Measurements from ENCODE around the gene CABP7. TPM values are rescaled to one million over a fixed set of nuclear protein-coding genes. Genes with fewer than 3 reads are reported as not detected.

The CABP7 gene
- total and polyA plus RNA-seq, 2 experiments from 2014 or later: 0.06 to 0.24 TPM

DNA sequence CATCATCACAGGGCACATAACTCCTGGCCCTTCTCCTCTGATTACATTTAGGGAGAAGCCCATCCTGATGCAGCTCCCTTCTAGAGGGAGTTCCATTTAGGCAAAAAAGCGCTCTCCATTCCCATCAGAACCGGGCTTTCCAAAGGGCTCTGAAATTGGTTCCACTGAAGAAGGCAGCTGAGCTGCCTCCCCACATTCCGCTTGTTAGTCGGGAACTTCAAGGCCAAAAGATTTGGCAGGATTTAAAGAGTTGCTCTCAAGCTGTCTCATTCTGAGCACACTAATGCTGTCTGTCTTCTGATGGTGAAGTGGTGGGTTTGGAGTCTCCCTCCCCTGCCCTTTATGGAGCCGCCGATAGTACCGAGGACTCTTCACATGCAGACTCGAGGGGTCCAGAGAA, 26.6 kb upstream of the CABP7 start:
- Mint-ChIP-seq H3K27ac (no peak overlapping the region), H3K4me3 (no peak overlapping the region; the same call in 2 of the 3 replicates), H3K36me3 (ENCODE audit: low read depth) (peaks cover 2% of the 10 kb centered on the region; the same call in 2 of the 3 replicates), H3K4me1 (peaks cover 46% of the 10 kb centered on the region), H3K9me3 (no peaks in the 10 kb centered on the region), H3K27me3 (ENCODE audit: insufficient read depth, low read depth, poor library complexity) (peaks cover 13% of the 10 kb centered on the region)
- H3K9me2 ChIP-seq (ENCODE audit: insufficient read depth): no peaks in the 10 kb centered on the region
- H3K4me3 ChIP-seq: no peak overlapping the region
- H3K36me3 ChIP-seq (ENCODE audit: insufficient read depth): no peaks in the 10 kb centered on the region
- peaks cover 4% of the 10 kb centered on the region for H4K20me1 ChIP-seq (replicated peaks; ENCODE audit: insufficient read depth)
- H3K4me2 ChIP-seq: no peak overlapping the region
- TF ChIP-seq, protein P1, sequence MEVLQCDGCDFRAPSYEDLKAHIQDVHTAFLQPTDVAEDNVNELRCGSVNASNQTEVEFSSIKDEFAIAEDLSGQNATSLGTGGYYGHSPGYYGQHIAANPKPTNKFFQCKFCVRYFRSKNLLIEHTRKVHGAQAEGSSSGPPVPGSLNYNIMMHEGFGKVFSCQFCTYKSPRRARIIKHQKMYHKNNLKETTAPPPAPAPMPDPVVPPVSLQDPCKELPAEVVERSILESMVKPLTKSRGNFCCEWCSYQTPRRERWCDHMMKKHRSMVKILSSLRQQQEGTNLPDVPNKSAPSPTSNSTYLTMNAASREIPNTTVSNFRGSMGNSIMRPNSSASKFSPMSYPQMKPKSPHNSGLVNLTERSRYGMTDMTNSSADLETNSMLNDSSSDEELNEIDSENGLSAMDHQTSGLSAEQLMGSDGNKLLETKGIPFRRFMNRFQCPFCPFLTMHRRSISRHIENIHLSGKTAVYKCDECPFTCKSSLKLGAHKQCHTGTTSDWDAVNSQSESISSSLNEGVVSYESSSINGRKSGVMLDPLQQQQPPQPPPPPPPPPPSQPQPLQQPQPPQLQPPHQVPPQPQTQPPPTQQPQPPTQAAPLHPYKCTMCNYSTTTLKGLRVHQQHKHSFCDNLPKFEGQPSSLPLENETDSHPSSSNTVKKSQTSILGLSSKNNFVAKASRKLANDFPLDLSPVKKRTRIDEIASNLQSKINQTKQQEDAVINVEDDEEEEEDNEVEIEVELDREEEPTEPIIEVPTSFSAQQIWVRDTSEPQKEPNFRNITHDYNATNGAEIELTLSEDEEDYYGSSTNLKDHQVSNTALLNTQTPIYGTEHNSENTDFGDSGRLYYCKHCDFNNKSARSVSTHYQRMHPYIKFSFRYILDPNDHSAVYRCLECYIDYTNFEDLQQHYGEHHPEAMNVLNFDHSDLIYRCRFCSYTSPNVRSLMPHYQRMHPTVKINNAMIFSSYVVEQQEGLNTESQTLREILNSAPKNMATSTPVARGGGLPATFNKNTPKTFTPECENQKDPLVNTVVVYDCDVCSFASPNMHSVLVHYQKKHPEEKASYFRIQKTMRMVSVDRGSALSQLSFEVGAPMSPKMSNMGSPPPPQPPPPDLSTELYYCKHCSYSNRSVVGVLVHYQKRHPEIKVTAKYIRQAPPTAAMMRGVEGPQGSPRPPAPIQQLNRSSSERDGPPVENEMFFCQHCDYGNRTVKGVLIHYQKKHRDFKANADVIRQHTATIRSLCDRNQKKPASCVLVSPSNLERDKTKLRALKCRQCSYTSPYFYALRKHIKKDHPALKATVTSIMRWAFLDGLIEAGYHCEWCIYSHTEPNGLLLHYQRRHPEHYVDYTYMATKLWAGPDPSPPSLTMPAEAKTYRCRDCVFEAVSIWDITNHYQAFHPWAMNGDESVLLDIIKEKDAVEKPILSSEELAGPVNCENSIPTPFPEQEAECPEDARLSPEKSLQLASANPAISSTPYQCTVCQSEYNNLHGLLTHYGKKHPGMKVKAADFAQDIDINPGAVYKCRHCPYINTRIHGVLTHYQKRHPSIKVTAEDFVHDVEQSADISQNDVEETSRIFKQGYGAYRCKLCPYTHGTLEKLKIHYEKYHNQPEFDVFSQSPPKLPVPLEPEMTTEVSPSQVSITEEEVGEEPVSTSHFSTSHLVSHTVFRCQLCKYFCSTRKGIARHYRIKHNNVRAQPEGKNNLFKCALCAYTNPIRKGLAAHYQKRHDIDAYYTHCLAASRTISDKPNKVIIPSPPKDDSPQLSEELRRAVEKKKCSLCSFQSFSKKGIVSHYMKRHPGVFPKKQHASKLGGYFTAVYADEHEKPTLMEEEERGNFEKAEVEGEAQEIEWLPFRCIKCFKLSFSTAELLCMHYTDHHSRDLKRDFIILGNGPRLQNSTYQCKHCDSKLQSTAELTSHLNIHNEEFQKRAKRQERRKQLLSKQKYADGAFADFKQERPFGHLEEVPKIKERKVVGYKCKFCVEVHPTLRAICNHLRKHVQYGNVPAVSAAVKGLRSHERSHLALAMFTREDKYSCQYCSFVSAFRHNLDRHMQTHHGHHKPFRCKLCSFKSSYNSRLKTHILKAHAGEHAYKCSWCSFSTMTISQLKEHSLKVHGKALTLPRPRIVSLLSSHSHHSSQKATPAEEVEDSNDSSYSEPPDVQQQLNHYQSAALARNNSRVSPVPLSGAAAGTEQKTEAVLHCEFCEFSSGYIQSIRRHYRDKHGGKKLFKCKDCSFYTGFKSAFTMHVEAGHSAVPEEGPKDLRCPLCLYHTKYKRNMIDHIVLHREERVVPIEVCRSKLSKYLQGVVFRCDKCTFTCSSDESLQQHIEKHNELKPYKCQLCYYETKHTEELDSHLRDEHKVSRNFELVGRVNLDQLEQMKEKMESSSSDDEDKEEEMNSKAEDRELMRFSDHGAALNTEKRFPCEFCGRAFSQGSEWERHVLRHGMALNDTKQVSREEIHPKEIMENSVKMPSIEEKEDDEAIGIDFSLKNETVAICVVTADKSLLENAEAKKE (CRISPR knock-in tag; IDR thresholded peaks at IDR 0.05): no peak
- no peak for TF ChIP-seq CREB1 (CRISPR knock-in tag; IDR thresholded peaks at IDR 0.05; ENCODE audit: low read depth)
- TF ChIP-seq, protein P2, sequence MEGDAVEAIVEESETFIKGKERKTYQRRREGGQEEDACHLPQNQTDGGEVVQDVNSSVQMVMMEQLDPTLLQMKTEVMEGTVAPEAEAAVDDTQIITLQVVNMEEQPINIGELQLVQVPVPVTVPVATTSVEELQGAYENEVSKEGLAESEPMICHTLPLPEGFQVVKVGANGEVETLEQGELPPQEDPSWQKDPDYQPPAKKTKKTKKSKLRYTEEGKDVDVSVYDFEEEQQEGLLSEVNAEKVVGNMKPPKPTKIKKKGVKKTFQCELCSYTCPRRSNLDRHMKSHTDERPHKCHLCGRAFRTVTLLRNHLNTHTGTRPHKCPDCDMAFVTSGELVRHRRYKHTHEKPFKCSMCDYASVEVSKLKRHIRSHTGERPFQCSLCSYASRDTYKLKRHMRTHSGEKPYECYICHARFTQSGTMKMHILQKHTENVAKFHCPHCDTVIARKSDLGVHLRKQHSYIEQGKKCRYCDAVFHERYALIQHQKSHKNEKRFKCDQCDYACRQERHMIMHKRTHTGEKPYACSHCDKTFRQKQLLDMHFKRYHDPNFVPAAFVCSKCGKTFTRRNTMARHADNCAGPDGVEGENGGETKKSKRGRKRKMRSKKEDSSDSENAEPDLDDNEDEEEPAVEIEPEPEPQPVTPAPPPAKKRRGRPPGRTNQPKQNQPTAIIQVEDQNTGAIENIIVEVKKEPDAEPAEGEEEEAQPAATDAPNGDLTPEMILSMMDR (conservative IDR thresholded peaks at IDR 0.05; ENCODE audit: low read depth in 2 of 2): no peak
- no peak for TF ChIP-seq POLR2AphosphoS5 (IDR thresholded peaks at IDR 0.05; ENCODE audit: low read depth)
- no peak for TF ChIP-seq EZH2phosphoT487 (IDR thresholded peaks at IDR 0.05; ENCODE audit: unreplicated experiment)
- no peak for TF ChIP-seq JUNB (IDR thresholded peaks at IDR 0.05; ENCODE audit: unreplicated experiment)
- TF ChIP-seq, protein P3, sequence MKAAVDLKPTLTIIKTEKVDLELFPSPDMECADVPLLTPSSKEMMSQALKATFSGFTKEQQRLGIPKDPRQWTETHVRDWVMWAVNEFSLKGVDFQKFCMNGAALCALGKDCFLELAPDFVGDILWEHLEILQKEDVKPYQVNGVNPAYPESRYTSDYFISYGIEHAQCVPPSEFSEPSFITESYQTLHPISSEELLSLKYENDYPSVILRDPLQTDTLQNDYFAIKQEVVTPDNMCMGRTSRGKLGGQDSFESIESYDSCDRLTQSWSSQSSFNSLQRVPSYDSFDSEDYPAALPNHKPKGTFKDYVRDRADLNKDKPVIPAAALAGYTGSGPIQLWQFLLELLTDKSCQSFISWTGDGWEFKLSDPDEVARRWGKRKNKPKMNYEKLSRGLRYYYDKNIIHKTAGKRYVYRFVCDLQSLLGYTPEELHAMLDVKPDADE (IDR thresholded peaks at IDR 0.05): no peak
- TF ChIP-seq STAT1 (IDR thresholded peaks at IDR 0.05; ENCODE audit: unreplicated experiment): no peak
- TF ChIP-seq, protein P4, sequence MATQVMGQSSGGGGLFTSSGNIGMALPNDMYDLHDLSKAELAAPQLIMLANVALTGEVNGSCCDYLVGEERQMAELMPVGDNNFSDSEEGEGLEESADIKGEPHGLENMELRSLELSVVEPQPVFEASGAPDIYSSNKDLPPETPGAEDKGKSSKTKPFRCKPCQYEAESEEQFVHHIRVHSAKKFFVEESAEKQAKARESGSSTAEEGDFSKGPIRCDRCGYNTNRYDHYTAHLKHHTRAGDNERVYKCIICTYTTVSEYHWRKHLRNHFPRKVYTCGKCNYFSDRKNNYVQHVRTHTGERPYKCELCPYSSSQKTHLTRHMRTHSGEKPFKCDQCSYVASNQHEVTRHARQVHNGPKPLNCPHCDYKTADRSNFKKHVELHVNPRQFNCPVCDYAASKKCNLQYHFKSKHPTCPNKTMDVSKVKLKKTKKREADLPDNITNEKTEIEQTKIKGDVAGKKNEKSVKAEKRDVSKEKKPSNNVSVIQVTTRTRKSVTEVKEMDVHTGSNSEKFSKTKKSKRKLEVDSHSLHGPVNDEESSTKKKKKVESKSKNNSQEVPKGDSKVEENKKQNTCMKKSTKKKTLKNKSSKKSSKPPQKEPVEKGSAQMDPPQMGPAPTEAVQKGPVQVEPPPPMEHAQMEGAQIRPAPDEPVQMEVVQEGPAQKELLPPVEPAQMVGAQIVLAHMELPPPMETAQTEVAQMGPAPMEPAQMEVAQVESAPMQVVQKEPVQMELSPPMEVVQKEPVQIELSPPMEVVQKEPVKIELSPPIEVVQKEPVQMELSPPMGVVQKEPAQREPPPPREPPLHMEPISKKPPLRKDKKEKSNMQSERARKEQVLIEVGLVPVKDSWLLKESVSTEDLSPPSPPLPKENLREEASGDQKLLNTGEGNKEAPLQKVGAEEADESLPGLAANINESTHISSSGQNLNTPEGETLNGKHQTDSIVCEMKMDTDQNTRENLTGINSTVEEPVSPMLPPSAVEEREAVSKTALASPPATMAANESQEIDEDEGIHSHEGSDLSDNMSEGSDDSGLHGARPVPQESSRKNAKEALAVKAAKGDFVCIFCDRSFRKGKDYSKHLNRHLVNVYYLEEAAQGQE (IDR thresholded peaks at IDR 0.05; ENCODE audit: unreplicated experiment): no peak
- TF ChIP-seq EZH2 (IDR thresholded peaks at IDR 0.05; ENCODE audit: low read depth, unreplicated experiment): no peak
- H3F3A ChIP-seq (replicated peaks; ENCODE audit: low read depth): no peaks in the 10 kb centered on the region; the same call in 1 of the 2 replicates
- ATAC-seq (no peak), DNase-seq (ENCODE audit: low spot score) (no peak)
- peaks cover 48% of the 10 kb centered on the region for H3K4me1 ChIP-seq (ENCODE audit: insufficient read depth)
- no peaks in the 10 kb centered on the region for H3K79me2 ChIP-seq (replicated peaks; ENCODE audit: insufficient read depth)
- no peaks in the 10 kb centered on the region for H3K27me3 ChIP-seq (ENCODE audit: insufficient read depth)
- no peak overlapping the region for H3K27ac ChIP-seq (ENCODE audit: low read depth)
- H2AFZ ChIP-seq: no peak overlapping the region
